Duodenal mucosa (tissue), 2 donors: ENCODE data around the gene HAUS2.

Source experiments
- H3K27ac ChIP-seq: one replicate; pipeline ENCODE4 v1.7.0; 2013; ENCODE audit warnings: low read depth, low read length
- H3K27me3 ChIP-seq, 2 donors: one replicate each; pipeline ENCODE4 v1.7.0; 2013; ENCODE audit warnings: low read length in 2 of 2, control low read depth in 1 of 2; ENCODE audit not compliant: insufficient read depth in 2 of 2, control insufficient read depth in 1 of 2
- H3K36me3 ChIP-seq, 2 donors: one replicate each; pipeline ENCODE4 v1.7.0; 2013; ENCODE audit warnings: low read length in 2 of 2, control low read depth in 1 of 2; ENCODE audit not compliant: insufficient read depth in 2 of 2, control insufficient read depth in 1 of 2
- H3K4me1 ChIP-seq, 2 donors: one replicate each; pipeline ENCODE4 v1.7.0; 2013; ENCODE audit warnings: low read length in 2 of 2, control low read depth in 1 of 2; ENCODE audit not compliant: insufficient read depth in 2 of 2, control insufficient read depth in 1 of 2
- H3K4me3 ChIP-seq, 2 donors: one replicate each; pipeline ENCODE4 v1.7.0; 2013; ENCODE audit warnings: low read length in 2 of 2, low read depth in 1 of 2
- H3K9ac ChIP-seq, 2 donors: one replicate each; pipeline ENCODE4 v1.7.0; 2013; ENCODE audit warnings: low read length in 2 of 2, low read depth in 1 of 2
- H3K9me3 ChIP-seq, 2 donors: one replicate each; pipeline ENCODE4 v1.7.0; 2013; ENCODE audit warnings: low read length in 2 of 2, control low read depth in 1 of 2; ENCODE audit not compliant: control insufficient read depth in 1 of 2

The HAUS2 gene

GRCh38 chr15:42548249-42549031 lies at the start of gene HAUS2, which contains the start of gene LRRC57:
HAUS2 (plus strand) TSS chr15:42548838; CDS start chr15:42548873, 35 bp downstream.
LRRC57 (minus strand) TSS chr15:42548793; CDS start chr15:42548434, 359 bp downstream.
- H3K4me1 ChIP-seq = peaks cover 22 to 26% of the 10 kb centered on the region in 2 donors
- H3K27ac ChIP-seq = peak within 1 kb of the TSS; percentile 81

GRCh38 chr15:42499858-42500609 lies 48.6 kb upstream of the HAUS2 start:
- Histone ChIP-seq H3K9me3 (no peaks in the 10 kb centered on the region), H3K9ac (no peak overlapping the region), H3K36me3 (no peaks in the 10 kb centered on the region), H3K27ac (no peak overlapping the region), H3K4me1 (peaks cover 25 to 27% of the 10 kb centered on the region in 2 donors), H3K4me3 (no peak overlapping the region), H3K27me3 (no peaks in the 10 kb centered on the region)

More at GRCh38 chr15:42548249-42549031, at the start of gene HAUS2, which contains the start of gene LRRC57:
- Histone ChIP-seq H3K4me3 (peak within 1 kb of the TSS; percentile 100), H3K36me3 (peaks cover 8 to 17% of the 10 kb centered on the region in 2 donors), H3K27me3 (no peaks in the 10 kb centered on the region), H3K9me3 (no peaks in the 10 kb centered on the region), H3K9ac (peak within 1 kb of the TSS; percentile 98 to 100)

GRCh38 chr15:42502477-42502876 lies 46.2 kb upstream of the HAUS2 start:
- H3K36me3 ChIP-seq = no peaks in the 10 kb centered on the region
- no peak overlapping the region for H3K9ac ChIP-seq
- peaks cover 24% of the 10 kb centered on the region in 2 donors for H3K4me1 ChIP-seq
- no peaks in the 10 kb centered on the region for H3K9me3 ChIP-seq
- no peak overlapping the region for H3K4me3 ChIP-seq
- H3K27me3 ChIP-seq = no peaks in the 10 kb centered on the region
- H3K27ac ChIP-seq = no peak overlapping the region

- Histone ChIP-seq H3K4me3 (no peak overlapping the region), H3K27me3 (no peaks in the 10 kb centered on the region), H3K9ac (no peak overlapping the region), H3K36me3 (no peaks in the 10 kb centered on the region), H3K9me3 (no peaks in the 10 kb centered on the region), H3K27ac (no peak overlapping the region), H3K4me1 (peaks cover 11 to 21% of the 10 kb centered on the region in 2 donors)
Observed at GRCh38 chr15:42503825-42504224, 44.8 kb upstream of the HAUS2 start.

GRCh38 chr15:42504631-42505030 lies 44.0 kb upstream of the HAUS2 start:
- no peaks in the 10 kb centered on the region for H3K36me3 ChIP-seq
- no peaks in the 10 kb centered on the region for H3K27me3 ChIP-seq
- H3K9ac ChIP-seq = no peak overlapping the region
- peaks cover 4 to 18% of the 10 kb centered on the region in 2 donors for H3K4me1 ChIP-seq
- H3K9me3 ChIP-seq = no peaks in the 10 kb centered on the region
- no peak overlapping the region for H3K4me3 ChIP-seq
- no peak overlapping the region for H3K27ac ChIP-seq

GRCh38 chr15:42507514-42507913 lies 41.1 kb upstream of the HAUS2 start:
- Histone ChIP-seq H3K27ac (no peak overlapping the region), H3K9me3 (no peaks in the 10 kb centered on the region), H3K4me3 (no peak overlapping the region), H3K9ac (no peak overlapping the region), H3K27me3 (no peaks in the 10 kb centered on the region), H3K4me1 (peaks cover 4 to 8% of the 10 kb centered on the region in 2 donors), H3K36me3 (peaks cover 0 to 3% of the 10 kb centered on the region in 2 donors)

GRCh38 chr15:42508263-42508690 lies 40.4 kb upstream of the HAUS2 start:
- Histone ChIP-seq H3K9me3 (no peaks in the 10 kb centered on the region), H3K4me1 (peaks cover 4 to 5% of the 10 kb centered on the region in 2 donors), H3K9ac (no peak overlapping the region), H3K36me3 (peaks cover 3% of the 10 kb centered on the region in 2 donors), H3K4me3 (no peak overlapping the region), H3K27ac (no peak overlapping the region), H3K27me3 (no peaks in the 10 kb centered on the region)

GRCh38 chr15:42510258-42511006 lies 38.2 kb upstream of the HAUS2 start:
- Histone ChIP-seq H3K4me1 (no peaks in the 10 kb centered on the region), H3K9ac (no peak overlapping the region), H3K9me3 (no peaks in the 10 kb centered on the region), H3K27ac (no peak overlapping the region), H3K27me3 (no peaks in the 10 kb centered on the region), H3K4me3 (no peak overlapping the region), H3K36me3 (peaks cover 12% of the 10 kb centered on the region in 2 donors)

GRCh38 chr15:42511007-42511391 lies 37.6 kb upstream of the HAUS2 start:
- H3K9me3 ChIP-seq = no peaks in the 10 kb centered on the region
- H3K4me3 ChIP-seq = no peak overlapping the region
- no peaks in the 10 kb centered on the region for H3K4me1 ChIP-seq
- no peak overlapping the region for H3K27ac ChIP-seq
- no peaks in the 10 kb centered on the region for H3K27me3 ChIP-seq
- H3K9ac ChIP-seq = no peak overlapping the region
- H3K36me3 ChIP-seq = peaks cover 15 to 17% of the 10 kb centered on the region in 2 donors
